GM23338 (cell line): ENCODE data around the gene GPATCH3.

Source experiments
- CREB1 ChIP-seq: fragments of 250-450 bp; sonication (Bioruptor Pico); IDR thresholded peaks from 2 replicates; pipeline ENCODE4 v1.5.0; 2020; ENCODE audit warnings: low read depth, mild to moderate bottlenecking, moderate library complexity
- CTCF ChIP-seq, 2 experiments: fragments of 200-600 bp in 1 of 2; sonication (generic) in 1 of 2; conservative IDR thresholded peaks; 2 replicates each; pipeline versions ENCODE4 v1.5.1 to v1.6.1; 2016 to 2017; ENCODE audit warnings: antibody characterized with exemption in 2 of 2, low read depth in 2 of 2, mild to moderate bottlenecking in 2 of 2, moderate library complexity in 1 of 2
- EZH2 ChIP-seq: fragments of 200-600 bp; sonication (generic); IDR thresholded peaks from one replicate; pipeline ENCODE4 v1.8.0; 2017; ENCODE audit warnings: antibody characterized with exemption, mild to moderate bottlenecking, low read depth; ENCODE audit not compliant: unreplicated experiment
- EZH2phosphoT487 ChIP-seq: fragments of 200-600 bp; sonication (generic); IDR thresholded peaks from one replicate; pipeline ENCODE4 v1.8.1; 2018; ENCODE audit warnings: antibody characterized with exemption; ENCODE audit not compliant: unreplicated experiment
- JUNB ChIP-seq: IDR thresholded peaks from one replicate; pipeline ENCODE4 v1.6.1; 2016; ENCODE audit warnings: antibody characterized with exemption; ENCODE audit not compliant: unreplicated experiment
- POLR2AphosphoS5 ChIP-seq: IDR thresholded peaks from 2 replicates; pipeline ENCODE4 v1.6.1; 2016; ENCODE audit warnings: antibody characterized with exemption, low read depth
- REST ChIP-seq: IDR thresholded peaks from one replicate; pipeline ENCODE4 v1.6.1; 2018; ENCODE audit warnings: antibody characterized with exemption; ENCODE audit not compliant: unreplicated experiment
- ZNF114 ChIP-seq: fragments of 250-450 bp; sonication (Bioruptor Pico); IDR thresholded peaks from 2 replicates; pipeline ENCODE4 v1.5.0; 2020; ENCODE audit warnings: mild to moderate bottlenecking, moderate library complexity

- TF ChIP-seq CTCF (conservative IDR thresholded peaks at IDR 0.05; ENCODE audit: low read depth in 2 of 2) = no peak
- no peak for TF ChIP-seq POLR2AphosphoS5
- TF ChIP-seq JUNB = no peak
- TF ChIP-seq EZH2 = no peak
- no peak for TF ChIP-seq EZH2phosphoT487
- TF ChIP-seq ZNF114 (CRISPR knock-in tag) = no peak
- TF ChIP-seq REST = no peak
- no peak for TF ChIP-seq CREB1
Measured at GRCh38 chr1:26897351-26897750, 2.9 kb downstream of the GPATCH3 start.
